Ascending aorta (tissue), 2 donors: Measurements from ENCODE around the gene MCMBP. TPM values are rescaled to one million over a fixed set of nuclear protein-coding genes. Genes with fewer than 3 reads are reported as not detected.

Experiments
- DNase-seq, 2 donors: peaks; one replicate each; pipeline ENCODE4 v3.0.0-alpha.2; 2019; ENCODE audit warnings: low spot score in 2 of 2
- H3K27ac ChIP-seq, 2 donors: fragments of 200-600 bp; sonication (generic); one replicate each; pipeline ENCODE4 v1.5.1; 2016 to 2017; ENCODE audit warnings: mild to moderate bottlenecking in 1 of 2
- H3K27me3 ChIP-seq: fragments of 200-600 bp; sonication (generic); one replicate; pipeline ENCODE4 v1.5.1; 2017
- H3K36me3 ChIP-seq, 2 donors: fragments of 200-600 bp; sonication (generic); one replicate each; pipeline ENCODE4 v1.5.1; 2016
- H3K4me1 ChIP-seq, 2 donors: fragments of 200-600 bp; sonication (generic); one replicate each; pipeline ENCODE4 v1.5.1; 2016 to 2017; ENCODE audit warnings: mild to moderate bottlenecking in 1 of 2
- H3K4me3 ChIP-seq, 2 donors: fragments of 200-600 bp; sonication (generic); one replicate each; pipeline ENCODE4 v1.5.1; 2016 to 2017; ENCODE audit warnings: mild to moderate bottlenecking in 1 of 2
- H3K9me3 ChIP-seq, 2 donors: fragments of 200-600 bp; sonication (generic); one replicate each; pipeline ENCODE4 v1.5.1; 2016
- intact Hi-C: fragments of 100-400 bp; cut with DNase I; formaldehyde crosslinking; loops from one replicate; pipeline ENCODE4 v1.15.1; 2023
- total RNA-seq: library from RNA; depleted of rRNA; stranded (reverse); fragments of >200 nt; gene quantifications from one replicate; pipeline ENCODE4 v1.1.0, GENCODE V29; 2016
- TF ChIP-seq, protein P1 (sequence below), 3 experiments: fragments of 200-600 bp in 2 of 3; fragments of 450-650 bp in 1 of 3; sonication (generic) in 2 of 3; IDR thresholded peaks; one replicate each; pipeline ENCODE4 v1.5.1; 2016 to 2019; ENCODE audit warnings: antibody characterized with exemption in 3 of 3, mild to moderate bottlenecking in 1 of 3, moderate library complexity in 1 of 3

MCMBP gene
- total RNA-seq, 1 donor from 2014 or later, result 29.4 TPM

DNA sequence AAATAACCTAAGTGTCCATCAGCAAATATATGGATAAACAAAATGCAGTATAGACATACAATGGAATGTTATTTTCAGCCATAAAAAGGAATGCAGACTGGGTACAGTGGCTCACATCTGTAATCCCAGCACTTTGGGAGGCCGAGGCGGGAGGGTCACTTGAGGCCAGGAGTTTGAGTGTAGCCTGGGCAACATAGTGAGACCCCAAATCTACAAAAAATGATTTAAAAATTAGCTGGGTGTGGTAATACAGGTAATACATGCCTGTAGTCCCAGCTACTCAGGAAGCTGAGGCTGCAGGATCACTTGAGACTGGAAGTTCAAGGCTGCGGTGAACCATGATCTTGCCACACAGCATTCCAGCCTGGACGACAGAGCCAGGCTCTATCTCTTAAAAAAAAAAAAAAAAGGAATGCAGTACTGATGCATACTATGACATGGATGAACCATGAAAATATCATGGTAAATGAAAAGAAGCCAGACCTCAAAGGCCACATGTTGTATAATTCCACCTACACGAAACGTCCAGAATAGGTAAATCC is 6.9 kb downstream of the MCMBP start:
- intact Hi-C loops, result no loop called here
- TF ChIP-seq, protein P1, sequence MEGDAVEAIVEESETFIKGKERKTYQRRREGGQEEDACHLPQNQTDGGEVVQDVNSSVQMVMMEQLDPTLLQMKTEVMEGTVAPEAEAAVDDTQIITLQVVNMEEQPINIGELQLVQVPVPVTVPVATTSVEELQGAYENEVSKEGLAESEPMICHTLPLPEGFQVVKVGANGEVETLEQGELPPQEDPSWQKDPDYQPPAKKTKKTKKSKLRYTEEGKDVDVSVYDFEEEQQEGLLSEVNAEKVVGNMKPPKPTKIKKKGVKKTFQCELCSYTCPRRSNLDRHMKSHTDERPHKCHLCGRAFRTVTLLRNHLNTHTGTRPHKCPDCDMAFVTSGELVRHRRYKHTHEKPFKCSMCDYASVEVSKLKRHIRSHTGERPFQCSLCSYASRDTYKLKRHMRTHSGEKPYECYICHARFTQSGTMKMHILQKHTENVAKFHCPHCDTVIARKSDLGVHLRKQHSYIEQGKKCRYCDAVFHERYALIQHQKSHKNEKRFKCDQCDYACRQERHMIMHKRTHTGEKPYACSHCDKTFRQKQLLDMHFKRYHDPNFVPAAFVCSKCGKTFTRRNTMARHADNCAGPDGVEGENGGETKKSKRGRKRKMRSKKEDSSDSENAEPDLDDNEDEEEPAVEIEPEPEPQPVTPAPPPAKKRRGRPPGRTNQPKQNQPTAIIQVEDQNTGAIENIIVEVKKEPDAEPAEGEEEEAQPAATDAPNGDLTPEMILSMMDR (IDR thresholded peaks at IDR 0.05), result no peak
- DNase-seq, result no peak
- peaks cover 0 to 4% of the 10 kb centered on the region in 2 donors for H3K4me1 ChIP-seq
- H3K4me3 ChIP-seq, result no peak overlapping the region
- H3K27me3 ChIP-seq, result no peaks in the 10 kb centered on the region
- H3K27ac ChIP-seq, result no peak overlapping the region
- H3K9me3 ChIP-seq, result peaks cover 0 to 5% of the 10 kb centered on the region in 2 donors
- no peaks in the 10 kb centered on the region for H3K36me3 ChIP-seq

DNA sequence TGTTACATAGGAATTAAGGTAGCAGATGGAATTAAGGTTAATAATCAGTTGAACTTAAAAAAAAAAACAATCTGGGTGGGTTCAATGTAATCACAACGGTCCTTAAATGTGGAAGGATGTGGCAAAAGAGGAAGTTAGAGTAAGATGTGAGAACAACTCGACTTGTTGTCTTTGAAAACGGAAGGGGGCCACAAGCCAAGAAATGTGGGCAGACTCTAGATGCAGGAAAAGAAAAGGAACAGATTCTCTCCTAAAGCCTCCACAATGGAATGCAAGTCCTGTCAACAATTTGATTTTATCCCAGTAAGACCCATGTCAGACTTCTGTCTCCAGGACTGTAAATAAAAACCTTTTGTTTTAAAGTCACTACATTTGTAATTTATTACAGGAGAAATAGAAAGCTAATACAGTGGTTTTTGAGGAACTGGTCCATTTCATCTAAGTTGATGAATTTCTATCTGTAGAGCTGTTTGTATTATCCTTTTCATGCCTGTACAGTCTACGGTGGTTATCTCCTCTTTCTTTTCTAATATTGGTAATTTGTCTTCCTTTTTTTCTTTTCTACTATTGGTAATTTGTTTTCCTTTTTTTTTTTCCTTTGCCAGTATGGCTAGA is 8.6 kb downstream of the MCMBP start:
- TF ChIP-seq, protein P1 (IDR thresholded peaks at IDR 0.05), result no peak
- Histone ChIP-seq H3K9me3 (peaks cover 0 to 5% of the 10 kb centered on the region in 2 donors), H3K4me1 (no peaks in the 10 kb centered on the region), H3K36me3 (no peaks in the 10 kb centered on the region), H3K4me3 (no peak overlapping the region), H3K27me3 (no peaks in the 10 kb centered on the region), H3K27ac (no peak overlapping the region)
- intact Hi-C loops, result no loop called here
- no peak for DNase-seq

DNA sequence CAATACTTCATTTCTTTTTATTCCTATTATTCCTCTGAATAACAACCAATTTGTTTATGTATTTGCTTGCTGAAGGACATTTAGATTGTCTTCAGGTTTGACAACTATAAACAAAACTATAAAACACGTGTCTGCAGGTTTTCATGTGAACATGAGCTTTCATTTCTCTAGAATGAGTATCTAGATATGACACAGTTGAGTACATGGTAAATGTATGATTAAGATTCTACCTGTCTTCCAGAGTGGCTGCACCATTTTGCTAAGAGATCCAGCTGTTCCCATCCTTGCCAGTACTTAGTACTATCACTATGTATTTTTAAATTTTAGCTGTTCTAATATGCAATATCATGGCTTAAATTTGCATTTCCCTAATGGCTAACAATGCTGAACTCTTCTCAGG is 10.1 kb downstream of the MCMBP start:
- TF ChIP-seq, protein P1 (IDR thresholded peaks at IDR 0.05), result no peak
- H3K36me3 ChIP-seq, result peaks cover 0 to 8% of the 10 kb centered on the region in 2 donors
- intact Hi-C loops, result no loop called here
- H3K9me3 ChIP-seq, result peaks cover 0 to 5% of the 10 kb centered on the region in 2 donors
- H3K4me1 ChIP-seq, result no peaks in the 10 kb centered on the region
- H3K27ac ChIP-seq, result no peak overlapping the region
- H3K4me3 ChIP-seq, result no peak overlapping the region
- no peaks in the 10 kb centered on the region for H3K27me3 ChIP-seq
- DNase-seq, result no peak

DNA sequence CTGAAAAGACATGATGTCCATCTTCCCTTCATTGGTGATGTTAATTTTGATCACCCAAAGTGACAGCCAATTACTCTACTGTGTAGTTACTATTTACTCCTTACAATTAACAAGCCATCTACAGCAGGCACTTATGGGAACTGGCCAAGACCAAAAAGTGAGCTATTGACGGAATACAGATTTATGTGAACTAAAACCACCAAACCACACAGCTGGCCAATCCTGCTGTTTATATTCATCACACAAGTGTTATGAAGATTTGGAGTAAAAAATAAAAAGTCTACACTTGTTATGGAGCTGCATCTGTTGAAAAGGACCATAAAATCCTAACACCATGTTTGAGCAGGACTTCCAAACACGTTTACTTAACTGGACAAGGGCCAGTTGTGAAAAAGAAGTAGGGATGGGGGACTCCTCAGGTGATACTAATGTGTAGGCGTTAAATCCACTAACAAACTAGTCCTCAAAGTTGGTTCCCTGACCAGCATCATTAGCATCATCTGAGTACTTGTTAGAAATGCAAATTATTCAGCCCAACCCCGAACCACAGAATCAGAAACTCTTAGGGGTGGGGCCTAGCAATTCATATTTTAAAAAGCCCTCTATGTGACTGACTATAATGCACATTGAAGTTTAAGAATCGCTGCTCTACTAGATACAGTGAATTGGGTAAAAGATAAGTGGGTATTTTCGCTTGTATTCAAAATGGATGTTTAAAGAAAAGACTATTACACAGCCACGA is 11.6 kb downstream of the MCMBP start:
- no peak overlapping the region for H3K4me3 ChIP-seq
- H3K27me3 ChIP-seq, result no peaks in the 10 kb centered on the region
- H3K4me1 ChIP-seq, result no peaks in the 10 kb centered on the region
- peaks cover 0 to 5% of the 10 kb centered on the region in 2 donors for H3K9me3 ChIP-seq
- no peak overlapping the region for H3K27ac ChIP-seq
- no peak for DNase-seq
- intact Hi-C loops, result no loop called here
- H3K36me3 ChIP-seq, result peaks cover 8 to 20% of the 10 kb centered on the region in 2 donors
- TF ChIP-seq, protein P1 (IDR thresholded peaks at IDR 0.05), result no peak

DNA sequence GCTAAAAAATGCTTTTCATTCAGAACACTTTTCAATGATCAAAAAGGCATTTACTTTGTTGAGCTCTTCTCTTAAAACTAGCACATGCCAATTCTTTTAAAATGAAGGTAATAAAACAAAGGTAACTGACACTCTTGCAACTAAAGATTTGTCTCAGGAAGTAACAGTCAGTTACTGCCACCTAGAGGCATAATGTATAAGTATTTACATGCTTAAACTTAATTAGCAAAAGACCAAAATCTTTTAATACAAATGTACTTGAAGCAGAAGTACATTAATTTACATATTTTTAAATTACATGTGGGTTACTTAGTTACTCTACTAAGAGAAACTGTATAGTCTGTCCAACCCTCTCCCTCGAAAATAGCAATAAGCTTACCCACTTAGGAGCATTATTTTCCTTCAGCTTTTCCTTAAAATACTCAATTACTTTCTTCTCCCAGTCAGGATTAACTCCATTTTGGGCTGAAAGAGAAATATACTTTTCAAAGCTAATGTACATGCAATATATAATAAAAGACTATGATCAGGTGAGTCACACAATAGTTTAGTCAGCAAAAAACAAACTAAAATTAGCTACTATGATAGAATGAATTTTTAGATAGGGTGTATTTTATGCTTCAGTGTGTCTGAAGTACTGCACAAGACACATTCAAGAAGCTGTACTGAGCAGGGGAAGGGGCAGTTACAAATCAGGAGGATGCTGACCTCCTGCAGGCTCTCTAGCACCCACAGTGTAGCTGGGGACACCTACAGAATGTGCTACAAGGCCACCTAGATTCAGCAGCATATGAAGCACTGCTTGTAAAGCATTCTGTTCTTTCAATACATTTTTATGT is 13.0 kb downstream of the MCMBP start:
- intact Hi-C loops, result loop anchor here (2.0 to 5.0 kb wide), 3 partner anchors 107 to 251 kb away; no protein-coding TSS in a partner anchor
- H3K36me3 ChIP-seq, result peaks cover 12 to 28% of the 10 kb centered on the region in 2 donors
- H3K4me1 ChIP-seq, result no peaks in the 10 kb centered on the region
- H3K9me3 ChIP-seq, result peaks cover 0 to 5% of the 10 kb centered on the region in 2 donors
- DNase-seq, result no peak
- TF ChIP-seq, protein P1 (IDR thresholded peaks at IDR 0.05), result peak; percentile 43 to 61 (median 52)
- no peak overlapping the region for H3K27ac ChIP-seq
- no peaks in the 10 kb centered on the region for H3K27me3 ChIP-seq
- no peak overlapping the region for H3K4me3 ChIP-seq
